A375 (cell line): Measurements from ENCODE around the gene CSTA. TPM values are rescaled to one million over a fixed set of nuclear protein-coding genes. Genes with fewer than 3 reads are reported as not detected.

ENCODE experiments used
- total RNA-seq: library from RNA; depleted of rRNA; stranded (reverse); fragments of >200 nt; shearing (Covaris generic); gene quantifications from 2 replicates; pipeline ENCODE4 v1.2.3, GENCODE V29; 2014; rRNA removed

The CSTA gene, protein sequence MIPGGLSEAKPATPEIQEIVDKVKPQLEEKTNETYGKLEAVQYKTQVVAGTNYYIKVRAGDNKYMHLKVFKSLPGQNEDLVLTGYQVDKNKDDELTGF
- not detected in 2 replicates for total RNA-seq

DNA sequence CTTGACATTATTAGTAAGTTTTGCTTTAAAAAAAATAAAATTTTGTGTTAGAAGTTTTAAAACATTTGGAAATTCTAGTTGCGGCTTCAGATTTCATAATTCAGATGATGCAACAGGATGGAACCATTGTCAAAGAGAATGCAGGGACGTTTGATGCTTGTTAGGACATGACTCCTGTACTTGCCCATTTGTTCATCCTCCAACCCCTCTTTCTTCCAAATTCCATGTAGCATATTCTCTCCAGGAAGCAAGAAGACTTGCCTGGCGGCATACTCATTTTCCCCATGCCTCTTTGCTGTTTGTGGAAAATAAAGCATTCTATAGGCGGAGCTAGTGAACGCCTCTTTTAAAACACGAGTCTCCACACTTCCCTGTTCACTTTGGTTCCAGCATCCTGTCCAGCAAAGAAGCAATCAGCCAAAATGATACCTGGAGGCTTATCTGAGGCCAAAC lies at the start of gene CSTA:
Gene CSTA, plus strand, starts transcription at position 378 of the 453 bp plus-strand sequence. Its CDS starts 45 bp downstream, at position 423.

DNA sequence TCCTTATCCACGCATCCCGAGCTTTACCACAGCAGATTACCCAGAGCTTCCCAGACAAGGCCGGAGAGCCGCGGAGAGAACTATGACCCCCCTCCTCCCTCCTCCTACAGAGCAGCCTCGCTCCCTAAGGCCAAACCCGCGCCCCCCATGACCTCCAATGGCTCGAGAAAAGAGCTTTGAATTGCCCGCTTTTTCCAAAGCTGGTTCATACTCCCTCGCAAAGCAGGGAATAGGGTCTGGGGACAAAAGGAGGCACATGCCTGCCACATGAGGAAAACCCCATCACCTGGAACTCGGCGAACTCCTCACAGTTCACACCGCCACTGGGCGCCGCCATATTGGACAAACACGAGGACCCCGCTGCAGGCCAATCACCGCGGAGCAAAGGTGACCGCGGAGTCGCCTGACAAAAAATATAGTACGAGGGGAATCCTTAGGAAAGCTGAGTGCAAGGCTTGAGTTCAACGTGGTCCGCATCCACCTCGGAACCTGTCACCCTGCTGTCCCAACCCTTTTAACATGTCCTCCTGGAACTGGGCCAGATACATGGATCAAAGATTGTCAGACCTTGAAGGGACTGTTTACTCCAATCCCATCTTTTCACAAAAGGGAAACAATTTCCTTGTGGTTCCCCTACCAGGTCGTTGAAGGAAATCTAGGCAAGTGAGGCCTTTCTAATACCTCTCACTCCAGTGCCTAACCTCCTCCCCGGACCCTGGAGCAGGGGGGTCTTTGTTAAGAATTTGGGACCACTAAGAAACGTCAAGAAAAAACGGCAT lies 58.0 kb downstream of the CSTA start, which contains the start of gene MIX23:
Gene MIX23, minus strand, starts transcription at position 344 of the 779 bp plus-strand sequence. Its CDS starts 7 bp downstream, at position 337.

DNA sequence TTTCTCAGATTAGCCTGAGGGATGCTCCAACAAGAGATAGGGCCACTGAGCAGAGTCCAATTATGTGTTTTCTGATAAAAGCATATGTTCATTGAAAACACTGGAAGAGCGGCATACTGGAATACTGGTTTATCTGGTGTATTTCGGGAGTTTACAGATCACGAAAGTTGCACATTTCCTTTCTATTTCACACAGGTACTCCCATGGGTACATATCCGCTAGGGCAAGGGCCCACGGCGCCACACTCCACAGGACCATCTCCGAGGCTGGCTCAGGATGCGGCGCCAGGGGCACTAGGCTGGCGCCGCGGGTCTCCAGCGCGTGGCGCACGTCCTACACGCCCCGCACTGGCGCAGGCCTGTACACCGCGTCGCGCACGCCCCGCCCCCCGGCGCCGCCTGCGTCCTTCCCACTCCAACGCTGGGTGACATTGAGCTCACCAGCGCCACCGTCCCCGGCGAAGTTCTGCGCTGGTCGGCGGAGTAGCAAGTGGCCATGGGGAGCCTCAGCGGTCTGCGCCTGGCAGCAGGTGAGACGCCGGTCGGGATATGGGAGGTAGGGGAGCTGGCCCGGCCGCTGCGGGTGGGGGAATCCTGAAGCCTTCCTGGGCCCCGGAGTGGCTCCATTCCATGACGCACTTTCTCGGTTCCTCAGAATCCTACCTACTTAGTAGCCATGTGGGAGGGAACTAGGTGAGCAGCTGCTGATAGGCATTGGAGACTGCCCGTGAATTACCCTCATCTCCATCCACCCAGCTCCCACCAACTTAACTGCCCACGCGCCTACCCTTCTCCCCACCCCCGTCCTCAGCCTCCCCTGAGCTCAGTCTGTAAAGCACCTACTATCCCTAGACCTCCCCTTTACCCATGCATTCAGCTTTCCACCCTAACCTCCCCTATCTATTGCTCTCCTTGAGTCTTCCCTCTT lies 59.0 kb downstream of the CSTA start, which contains the start of gene FAM162A:
Gene FAM162A, plus strand, starts transcription at position 412 of the 927 bp plus-strand sequence. Its CDS starts 84 bp downstream, at position 496.

Other genes starting within 250 kb of the CSTA start
- gene CASR, start 141.6 kb upstream of the CSTA start, total RNA-seq = not detected in 2 replicates
- 92.6 and 114 TPM in 2 replicates for gene MIX23, start 58.0 kb downstream of the CSTA start, total RNA-seq
- gene FAM162A, start 58.9 kb downstream of the CSTA start, total RNA-seq = 28.5 and 50.6 TPM in 2 replicates
- gene WDR5B, start 90.8 kb downstream of the CSTA start, total RNA-seq = 3.5 and 4.3 TPM in 2 replicates
- 22.9 and 24.0 TPM in 2 replicates for gene KPNA1, start 189.7 kb downstream of the CSTA start, total RNA-seq
- gene PARP9, start 239.1 kb downstream of the CSTA start, total RNA-seq = 7.2 and 7.6 TPM in 2 replicates
- gene DTX3L, start 239.1 kb downstream of the CSTA start, total RNA-seq = 11.8 and 12.4 TPM in 2 replicates